H1 (cell line): ENCODE measurements around the gene ANAPC10. TPM values are rescaled to one million over a fixed set of nuclear protein-coding genes. Genes with fewer than 3 reads are reported as not detected.

Experiments
- CTCF ChIA-PET: fragments of 300-600 bp; sonication (Branson Sonifier 250); formaldehyde crosslinking; loops from one replicate; lab custom pipeline; 2021; ENCODE audit not compliant: partially characterized antibody; lab: Charles Lee
- POLR2A ChIA-PET: fragments of 300-600 bp; sonication (Branson Sonifier 250); formaldehyde crosslinking; loops from one replicate; lab custom pipeline; 2021; ENCODE audit warnings: inconsistent platforms; ENCODE audit not compliant: partially characterized antibody; lab: Charles Lee
- DNase-seq, 2 experiments: peaks; one replicate each; pipeline versions ENCODE4 v3.0.0 to v3.0.0-alpha.2; 2010 to 2022; ENCODE audit warnings: low spot score in 2 of 2, low read depth in 1 of 2, mixed read lengths in 1 of 2
- FAIRE-seq: peaks from 2 replicates; lab custom pipeline; 2011; peaks lifted over from hg19 to GRCh38; lab: Jason Lieb, UNC
- H2AFZ ChIP-seq: 2 replicates; pipeline ENCODE4 v1.8.1; 2012; ENCODE audit warnings: low read length, inconsistent platforms
- H2AK5ac ChIP-seq: 2 replicates; pipeline ENCODE4 v1.6.1; 2013; ENCODE audit warnings: low read depth, low read length
- H2BK120ac ChIP-seq: replicated peaks from 2 replicates; pipeline ENCODE3; 2013; ENCODE audit warnings: low read depth, low read length, inconsistent platforms
- H2BK12ac ChIP-seq: 2 replicates; pipeline ENCODE4 v1.6.1; 2013; ENCODE audit warnings: low read depth, low read length
- H2BK15ac ChIP-seq: 2 replicates; pipeline ENCODE4 v1.6.1; 2013; ENCODE audit warnings: low read length
- H2BK20ac ChIP-seq: 2 replicates; pipeline ENCODE4 v1.6.1; 2013; ENCODE audit warnings: low read length
- H2BK5ac ChIP-seq: 2 replicates; pipeline ENCODE4 v1.6.1; 2013; ENCODE audit warnings: low read depth, low read length
- H3K14ac ChIP-seq: 2 replicates; pipeline ENCODE4 v1.6.1; 2013; ENCODE audit warnings: inconsistent platforms; ENCODE audit not compliant: insufficient read length
- H3K18ac ChIP-seq: 2 replicates; pipeline ENCODE4 v1.6.1; 2013; ENCODE audit warnings: low read length; ENCODE audit errors: extremely low read depth
- H3K23ac ChIP-seq: 2 replicates; pipeline ENCODE4 v1.6.1; 2013; ENCODE audit warnings: inconsistent platforms; ENCODE audit not compliant: insufficient read length
- H3K23me2 ChIP-seq: 2 replicates; pipeline ENCODE4 v1.6.1; 2013; ENCODE audit warnings: low read depth, low read length
- H3K27ac ChIP-seq: 2 replicates; pipeline ENCODE4 v1.6.1; 2011; ENCODE audit warnings: low read depth, low read length, inconsistent platforms
- H3K27me3 ChIP-seq, 4 experiments: replicated peaks in 1 of 4; 1 replicate in 1 of 4; 2 replicates in 3 of 4; pipeline versions ENCODE4 v1.6.1 to v1.8.1; 2011 to 2013; ENCODE audit warnings: low read length in 3 of 4, mild to moderate bottlenecking in 3 of 4, inconsistent platforms in 2 of 4, mixed read lengths in 2 of 4, moderate library complexity in 1 of 4; ENCODE audit not compliant: control insufficient read depth in 3 of 4, insufficient read depth in 3 of 4; ENCODE audit errors: extremely low read depth in 1 of 4
- H3K36me3 ChIP-seq, 4 experiments: 2 replicates each; pipeline versions ENCODE4 v1.6.1 to v1.8.1; 2011 to 2013; ENCODE audit warnings: mild to moderate bottlenecking in 4 of 4, low read length in 3 of 4, moderate library complexity in 2 of 4, control low read depth in 1 of 4, inconsistent platforms in 1 of 4; ENCODE audit not compliant: insufficient read depth in 4 of 4, control insufficient read depth in 2 of 4
- H3K4ac ChIP-seq: replicated peaks from 2 replicates; pipeline ENCODE3; 2013; ENCODE audit warnings: low read length, low read depth, mixed read lengths, inconsistent platforms; ENCODE audit not compliant: insufficient read length
- H3K4me1 ChIP-seq, 4 experiments: replicated peaks in 1 of 4; 1 replicate in 1 of 4; 2 replicates in 3 of 4; pipeline versions ENCODE4 v1.6.1 to v1.8.1; 2011 to 2013; ENCODE audit warnings: low read length in 3 of 4, inconsistent platforms in 2 of 4, mixed read lengths in 1 of 4; ENCODE audit not compliant: insufficient read depth in 4 of 4, control insufficient read depth in 3 of 4
- H3K4me2 ChIP-seq, 2 experiments: 2 replicates each; pipeline versions ENCODE4 v1.6.1 to v1.8.1; 2011 to 2013; ENCODE audit warnings: low read depth in 2 of 2, low read length in 2 of 2, control low read depth in 1 of 2, inconsistent platforms in 1 of 2, mild to moderate bottlenecking in 1 of 2; ENCODE audit not compliant: insufficient read depth in 1 of 2
- H3K4me3 ChIP-seq, 4 experiments: fragments of 200-600, 300-600 bp in 1 of 4; sonication (generic), shearing (Covaris generic), sonication (Bioruptor Twin) in 1 of 4; 2 replicates each; pipeline versions ENCODE4 v1.5.1 to v1.8.1; 2011 to 2016; ENCODE audit warnings: low read length in 4 of 4, low read depth in 3 of 4, control low read depth in 2 of 4, inconsistent platforms in 2 of 4, mild to moderate bottlenecking in 2 of 4, mixed read lengths in 1 of 4, moderate library complexity in 1 of 4; ENCODE audit not compliant: insufficient read depth in 2 of 4; ENCODE audit errors: extremely low read depth in 1 of 4
- H3K56ac ChIP-seq: replicated peaks from 2 replicates; pipeline ENCODE3; 2013; ENCODE audit warnings: low read depth, mild to moderate bottlenecking, mixed read lengths, low read length, inconsistent platforms; ENCODE audit not compliant: insufficient read length
- H3K79me1 ChIP-seq: 2 replicates; pipeline ENCODE4 v1.6.1; 2013; ENCODE audit warnings: low read depth, low read length, control low read depth
- H3K79me2 ChIP-seq, 2 experiments: 2 replicates each; pipeline versions ENCODE4 v1.6.1 to v1.8.1; 2012 to 2013; ENCODE audit warnings: low read length in 2 of 2, mild to moderate bottlenecking in 2 of 2, inconsistent platforms in 1 of 2; ENCODE audit not compliant: insufficient read depth in 2 of 2, control insufficient read depth in 1 of 2
- H3K9ac ChIP-seq, 4 experiments: replicated peaks in 1 of 4; 1 replicate in 1 of 4; 2 replicates in 3 of 4; pipeline versions ENCODE4 v1.6.1 to v1.8.1; 2011 to 2013; ENCODE audit warnings: low read depth in 3 of 4, low read length in 3 of 4, control low read depth in 2 of 4, mild to moderate bottlenecking in 2 of 4, moderate library complexity in 2 of 4, inconsistent platforms in 1 of 4; ENCODE audit errors: extremely low read depth in 1 of 4
- H3K9me3 ChIP-seq, 2 experiments: 2 replicates each; pipeline versions ENCODE4 v1.6.1 to v1.8.1; 2012 to 2013; ENCODE audit warnings: mild to moderate bottlenecking in 2 of 2, moderate library complexity in 2 of 2, control low read depth in 1 of 2, inconsistent platforms in 1 of 2, low read depth in 1 of 2, low read length in 1 of 2, mixed read lengths in 1 of 2; ENCODE audit not compliant: insufficient read depth in 2 of 2
- H4K20me1 ChIP-seq, 2 experiments: replicated peaks in 1 of 2; 2 replicates each; pipeline versions ENCODE3 to v1.8.1; 2011 to 2013; ENCODE audit warnings: inconsistent platforms in 2 of 2, low read length in 2 of 2, mild to moderate bottlenecking in 1 of 2; ENCODE audit not compliant: insufficient read depth in 2 of 2, control insufficient read depth in 1 of 2
- H4K5ac ChIP-seq: 2 replicates; pipeline ENCODE4 v1.6.1; 2013; ENCODE audit warnings: low read length, low read depth, mixed read lengths, inconsistent platforms; ENCODE audit not compliant: insufficient read length
- H4K8ac ChIP-seq: 2 replicates; pipeline ENCODE4 v1.8.0; 2013; ENCODE audit warnings: mild to moderate bottlenecking, moderate library complexity, low read length, inconsistent platforms; ENCODE audit not compliant: insufficient read depth; ENCODE audit errors: extremely low read depth
- H4K91ac ChIP-seq: replicated peaks from 2 replicates; pipeline ENCODE3; 2013; ENCODE audit warnings: low read length, mixed read lengths, inconsistent platforms; ENCODE audit not compliant: insufficient read length
- EP300 ChIP-seq, 2 experiments: IDR thresholded peaks; 1 replicate in 1 of 2; 2 replicates in 1 of 2; pipeline ENCODE4 v1.6.1; 2011 to 2012; ENCODE audit warnings: low read depth in 2 of 2, low read length in 2 of 2, mild to moderate bottlenecking in 2 of 2, borderline replicate concordance in 1 of 2, inconsistent platforms in 1 of 2, moderate library complexity in 1 of 2
- EZH2 ChIP-seq: fragments of 200-600 bp; sonication (generic); IDR thresholded peaks from 2 replicates; pipeline ENCODE4 v1.7.1; 2012; ENCODE audit warnings: low read depth, mild to moderate bottlenecking, moderate library complexity, low read length, inconsistent platforms; ENCODE audit not compliant: severe bottlenecking
- GABPA ChIP-seq: IDR thresholded peaks from 2 replicates; pipeline ENCODE4 v1.6.1; 2011; ENCODE audit warnings: mild to moderate bottlenecking, low read length, moderate library complexity, borderline replicate concordance; ENCODE audit not compliant: insufficient read depth
- JUN ChIP-seq: IDR thresholded peaks from 2 replicates; pipeline ENCODE4 v1.6.1; 2011; ENCODE audit warnings: low read depth, mild to moderate bottlenecking, improper control_type of control experiment, low read length
- NRF1 ChIP-seq: IDR thresholded peaks from 2 replicates; pipeline ENCODE4 v1.6.1; 2011; ENCODE audit warnings: mild to moderate bottlenecking, low read depth, low read length, improper control_type of control experiment
- POU5F1 ChIP-seq: IDR thresholded peaks from 2 replicates; pipeline ENCODE4 v1.6.1; 2011; ENCODE audit warnings: low read depth, mild to moderate bottlenecking, low read length, moderate library complexity
- SIRT6 ChIP-seq: IDR thresholded peaks from one replicate; pipeline ENCODE4 v1.7.1; 2012; ENCODE audit warnings: low read length, inconsistent platforms
- SP1 ChIP-seq: IDR thresholded peaks from 2 replicates; pipeline ENCODE4 v1.6.1; 2011; ENCODE audit warnings: low read depth, low read length
- TBP ChIP-seq: IDR thresholded peaks from 2 replicates; pipeline ENCODE4 v1.6.1; 2011; ENCODE audit warnings: low read depth, low read length, improper control_type of control experiment
- TEAD4 ChIP-seq: IDR thresholded peaks from 2 replicates; pipeline ENCODE4 v1.6.1; 2012; ENCODE audit warnings: low read depth, low read length, inconsistent platforms, mixed read lengths
- WGBS, 2 experiments: shearing (Covaris generic) in 1 of 2; methylation state at CpG; one replicate each; pipeline versions ENCODE4 v1.1.6 to v1.1.7; 2013 to 2015; ENCODE audit warnings: low lambda C conversion rate in 2 of 2, mixed read lengths in 2 of 2, inconsistent platforms in 1 of 2, low coverage in 1 of 2, missing lambda C conversion rate in 1 of 2; ENCODE audit not compliant: insufficient replicate concordance in 2 of 2, insufficient coverage in 1 of 2, insufficient read length in 1 of 2; ENCODE audit errors: extremely low coverage in 1 of 2, missing lambda C conversion rate in 1 of 2; 5-methylcytosine and 5-hydroxymethylcytosine counted together
- polyA plus RNA-seq, 7 experiments: library from polyadenylated mRNA; depleted of rRNA in 3 of 7; stranded (reverse) in 5 of 7; unstranded in 2 of 7; fragments of >200 nt in 5 of 7; fragments of 200-250 nt in 2 of 7; gene quantifications; 1 replicate in 5 of 7; 2 replicates in 1 of 7; 4 replicates in 1 of 7; pipeline versions ENCODE4 v1.2.1 to v1.2.3, GENCODE V29; 2011 to 2013; ENCODE audit warnings: missing spikeins in 2 of 7, mixed read lengths in 2 of 7
- total RNA-seq: library from RNA; stranded (reverse); fragmentation: NEBNext Ultra II Directional; extraction: Animal tissue kit (Norgen Biotek cat#: 25700); gene quantifications from 2 replicates; pipeline ENCODE4 v1.2.1, GENCODE V29; 2021

ANAPC10 gene
- total and polyA plus RNA-seq, 2 of the 8 experiments (the other 6 are each of a cell fraction or from before 2014, with no cell fraction given), result 17.6 to 23.3 TPM

- no peak overlapping the region for H3K4me2 ChIP-seq
- POLR2A ChIA-PET, result interaction anchor here (1.5 kb wide), 1 partner anchor 19 kb away, joined by 3 read pairs; no protein-coding TSS in a partner anchor
- no peak overlapping the region for H3K27ac ChIP-seq
- H3K18ac ChIP-seq, result no peak overlapping the region
- 93% methylated on average over 6 of the region's 6 CpGs; no CpG with 5 or more reads in 1 of the 2 experiments for WGBS, 2 experiments
- no peak overlapping the region for H2BK15ac ChIP-seq
- FAIRE-seq, result no peak
- H3K9ac ChIP-seq, result no peak overlapping the region
- H3K36me3 ChIP-seq, result peaks cover 0 to 10% (median 4%) of the 10 kb centered on the region in 4 experiments; a peak in 3 of 8 replicates
- TF ChIP-seq NRF1 (no peak), GABPA (no peak), EP300 (IDR thresholded peaks at IDR 0.05; ENCODE audit: borderline replicate concordance in 1 of 2, low read depth in 2 of 2, low read length in 2 of 2) (no peak), POU5F1 (no peak), EZH2 (no peak), SP1 (no peak), SIRT6 (no peak), TEAD4 (no peak), TBP (no peak), JUN (no peak)
- TF ChIP-seq, all 59 proteins: peak for 0
- no peak overlapping the region for H4K91ac ChIP-seq
- no peak for DNase-seq
- no peaks in the 10 kb centered on the region for H3K9me3 ChIP-seq
- H2BK12ac ChIP-seq, result 0 out of 2 replicates have a peak overlapping the region, but pooled peaks have one; percentile 17
- no peak overlapping the region for H3K23ac ChIP-seq
- CTCF ChIA-PET, result interaction anchor here (0.9 kb wide), 1 partner anchor 21 kb away, joined by 3 read pairs; no protein-coding TSS in a partner anchor
- no peaks in the 10 kb centered on the region for H3K27me3 ChIP-seq
- no peak overlapping the region for H3K56ac ChIP-seq
- no peaks in the 10 kb centered on the region; the same call in 1 of the 2 replicates for H3K79me1 ChIP-seq
- H3K4me3 ChIP-seq, result no peak overlapping the region
- peaks cover 1% of the 10 kb centered on the region; the same call in 1 of the 2 replicates for H3K23me2 ChIP-seq
- H4K8ac ChIP-seq, result no peak overlapping the region
- no peak overlapping the region for H2AK5ac ChIP-seq
- H3K14ac ChIP-seq, result no peak overlapping the region
- H4K5ac ChIP-seq, result no peak overlapping the region
- H2AFZ ChIP-seq, result no peak overlapping the region
- H2BK120ac ChIP-seq, result no peak overlapping the region
- no peaks in the 10 kb centered on the region for H3K79me2 ChIP-seq
- no peaks in the 10 kb centered on the region for H3K4me1 ChIP-seq
- H4K20me1 ChIP-seq, result no peaks in the 10 kb centered on the region
- no peak overlapping the region for H2BK20ac ChIP-seq
- H3K4ac ChIP-seq, result no peak overlapping the region
- peak overlapping the region; percentile 44; the same call in 1 of the 2 replicates for H2BK5ac ChIP-seq
These were observed 63.2 kb downstream of the ANAPC10 start for GRCh38 chr4:145034727-145035211.
